DMS114 treated with DMSO at 0.1 percent for 48 hours (cell line): Measurements from ENCODE around the gene P4HTM.
A peak's percentile ranks its signal among the peaks of the same experiment; 100 is the strongest.

Experiments used
- DNase-seq: peaks from one replicate; lab custom pipeline; 2025; ENCODE audit not compliant: unreplicated experiment; lab: John Stamatoyannopoulos, UW

The P4HTM gene, protein sequence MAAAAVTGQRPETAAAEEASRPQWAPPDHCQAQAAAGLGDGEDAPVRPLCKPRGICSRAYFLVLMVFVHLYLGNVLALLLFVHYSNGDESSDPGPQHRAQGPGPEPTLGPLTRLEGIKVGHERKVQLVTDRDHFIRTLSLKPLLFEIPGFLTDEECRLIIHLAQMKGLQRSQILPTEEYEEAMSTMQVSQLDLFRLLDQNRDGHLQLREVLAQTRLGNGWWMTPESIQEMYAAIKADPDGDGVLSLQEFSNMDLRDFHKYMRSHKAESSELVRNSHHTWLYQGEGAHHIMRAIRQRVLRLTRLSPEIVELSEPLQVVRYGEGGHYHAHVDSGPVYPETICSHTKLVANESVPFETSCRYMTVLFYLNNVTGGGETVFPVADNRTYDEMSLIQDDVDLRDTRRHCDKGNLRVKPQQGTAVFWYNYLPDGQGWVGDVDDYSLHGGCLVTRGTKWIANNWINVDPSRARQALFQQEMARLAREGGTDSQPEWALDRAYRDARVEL

DNA sequence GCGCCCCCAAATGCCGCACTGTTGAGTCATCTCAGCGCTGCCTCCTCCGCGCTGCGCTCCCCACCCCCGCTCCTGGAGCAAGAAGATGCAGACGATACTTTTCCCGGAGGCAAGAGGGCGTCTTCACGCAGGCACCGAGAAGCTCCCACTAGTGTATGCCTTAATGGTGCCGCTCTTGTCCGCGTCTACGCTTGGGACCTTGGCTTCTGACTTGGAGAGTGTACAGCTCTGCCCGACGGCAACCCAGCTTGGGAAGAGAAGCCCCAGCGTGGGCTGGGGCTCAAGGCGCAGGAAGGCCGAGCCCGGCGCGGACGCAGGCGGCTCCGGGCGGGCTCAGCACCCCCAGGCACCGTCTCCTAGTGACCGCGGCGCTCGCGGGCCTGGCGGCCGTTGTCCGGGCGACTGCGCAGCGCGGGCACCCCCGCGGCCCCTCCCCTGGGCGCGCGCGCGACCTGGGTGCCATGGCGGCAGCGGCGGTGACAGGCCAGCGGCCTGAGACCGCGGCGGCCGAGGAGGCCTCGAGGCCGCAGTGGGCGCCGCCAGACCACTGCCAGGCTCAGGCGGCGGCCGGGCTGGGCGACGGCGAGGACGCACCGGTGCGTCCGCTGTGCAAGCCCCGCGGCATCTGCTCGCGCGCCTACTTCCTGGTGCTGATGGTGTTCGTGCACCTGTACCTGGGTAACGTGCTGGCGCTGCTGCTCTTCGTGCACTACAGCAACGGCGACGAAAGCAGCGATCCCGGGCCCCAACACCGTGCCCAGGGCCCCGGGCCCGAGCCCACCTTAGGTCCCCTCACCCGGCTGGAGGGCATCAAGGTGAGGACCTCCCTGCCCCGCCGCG, at the start of gene P4HTM:
TSS of gene P4HTM (plus strand) at position 446 of the 840 bp plus-strand sequence. CDS start at position 462, 16 bp downstream.
- DNase-seq: peak; percentile 50

DNA sequence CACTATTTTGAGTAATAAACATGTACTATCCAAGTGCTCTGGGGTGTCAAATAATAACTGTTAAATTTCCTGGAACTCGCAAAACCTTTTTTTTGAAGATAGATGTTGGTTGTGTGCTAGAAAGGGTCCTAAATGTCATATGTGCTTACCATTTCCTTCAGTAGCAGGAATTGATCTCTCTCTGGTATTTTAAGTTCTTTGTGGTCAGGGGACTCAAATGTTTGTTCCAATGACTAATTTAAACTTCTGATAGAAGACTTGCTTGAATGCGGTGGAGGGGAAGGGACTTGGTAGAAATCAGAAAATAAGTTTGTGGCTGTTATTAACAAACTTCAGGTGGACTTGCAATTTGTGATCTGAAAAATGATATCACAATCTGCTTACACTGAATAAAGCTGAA, 44.6 kb upstream of the P4HTM start:
- DNase-seq: no peak

DNA sequence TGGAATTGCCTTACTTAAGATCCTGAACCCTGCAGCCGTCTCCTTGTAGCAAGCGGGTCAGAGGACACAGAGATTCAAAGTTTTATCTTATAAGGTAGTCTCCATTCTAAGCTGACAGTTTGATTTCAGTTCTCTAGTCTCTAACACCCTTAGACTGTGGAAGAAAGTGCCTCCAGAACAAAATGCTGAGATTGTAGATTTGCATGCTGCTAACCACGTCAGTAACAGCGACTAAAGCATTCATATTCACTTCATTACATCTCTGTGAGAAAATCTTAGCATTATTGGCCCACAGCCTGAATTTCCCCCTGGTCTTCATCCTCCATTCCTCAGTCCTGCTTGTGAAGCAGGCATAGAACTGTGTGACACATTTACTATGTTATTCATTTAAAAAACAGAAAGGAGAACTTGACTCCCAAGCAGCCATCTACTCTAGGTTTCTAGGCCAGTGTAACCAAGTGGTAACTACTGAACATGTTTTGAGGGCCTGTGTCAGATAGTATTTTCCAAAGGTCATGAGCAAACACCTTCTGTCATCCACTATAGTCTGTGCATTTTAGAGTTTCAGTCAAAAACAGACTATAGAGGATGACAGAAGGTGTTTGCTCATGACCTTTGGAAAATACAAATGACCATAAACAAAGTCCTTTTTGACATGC, 44.0 kb upstream of the P4HTM start:
- no peak for DNase-seq

DNA sequence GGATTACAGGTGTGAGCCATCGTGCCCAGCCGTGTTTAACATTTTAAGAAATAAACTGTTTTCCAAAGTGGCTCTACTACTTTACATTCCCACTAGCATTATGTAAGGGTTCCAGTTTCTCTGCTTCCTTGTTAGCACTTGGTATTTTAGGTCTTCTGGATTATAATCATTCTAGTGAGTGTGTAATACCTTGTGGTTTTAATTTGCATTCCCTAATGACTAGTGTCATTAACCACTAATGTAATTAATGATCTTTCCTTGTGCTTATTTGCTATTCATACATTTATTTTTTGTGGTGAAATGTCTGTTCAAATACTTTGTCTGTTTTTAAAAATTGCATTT, 40.7 kb upstream of the P4HTM start:
- no peak for DNase-seq

DNA sequence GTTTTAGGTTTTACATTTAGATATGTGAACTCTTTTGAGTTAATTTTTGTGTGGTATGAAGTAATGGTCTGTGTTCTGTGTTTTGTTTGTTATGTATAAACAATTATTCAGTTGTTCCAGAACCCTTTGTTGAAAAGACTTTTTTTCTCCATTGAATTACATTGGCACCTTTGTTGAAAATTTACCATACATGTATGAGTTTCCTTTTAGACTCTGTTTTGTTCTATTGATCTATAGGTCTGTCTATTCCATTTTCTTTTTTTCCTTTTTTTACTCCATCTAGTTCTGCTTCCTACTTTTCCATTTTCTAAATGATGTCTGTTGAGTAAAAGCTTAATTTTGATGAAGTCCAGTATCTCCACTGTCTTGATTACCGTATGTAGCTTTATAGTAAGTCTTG, 40.0 kb upstream of the P4HTM start:
- DNase-seq: no peak

DNA sequence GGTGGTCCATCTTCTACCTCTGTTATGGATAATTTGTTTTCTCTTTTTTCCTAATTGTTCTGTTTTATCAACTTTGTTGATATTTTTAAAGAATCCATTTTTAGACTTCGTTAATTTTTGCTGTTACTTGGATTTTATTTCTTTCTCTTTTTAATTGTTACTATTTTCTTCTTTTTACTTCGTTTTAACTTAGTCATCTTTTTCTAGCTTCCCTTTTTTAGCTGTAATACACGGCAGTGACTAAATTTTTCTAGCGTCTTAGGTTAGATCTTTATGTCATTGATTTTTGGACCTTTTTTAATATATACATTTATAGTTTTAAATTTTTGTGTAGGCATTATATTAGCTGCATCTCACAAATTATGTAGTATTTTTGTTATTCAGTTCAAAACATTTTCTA, 38.3 kb upstream of the P4HTM start:
- no peak for DNase-seq

DNA sequence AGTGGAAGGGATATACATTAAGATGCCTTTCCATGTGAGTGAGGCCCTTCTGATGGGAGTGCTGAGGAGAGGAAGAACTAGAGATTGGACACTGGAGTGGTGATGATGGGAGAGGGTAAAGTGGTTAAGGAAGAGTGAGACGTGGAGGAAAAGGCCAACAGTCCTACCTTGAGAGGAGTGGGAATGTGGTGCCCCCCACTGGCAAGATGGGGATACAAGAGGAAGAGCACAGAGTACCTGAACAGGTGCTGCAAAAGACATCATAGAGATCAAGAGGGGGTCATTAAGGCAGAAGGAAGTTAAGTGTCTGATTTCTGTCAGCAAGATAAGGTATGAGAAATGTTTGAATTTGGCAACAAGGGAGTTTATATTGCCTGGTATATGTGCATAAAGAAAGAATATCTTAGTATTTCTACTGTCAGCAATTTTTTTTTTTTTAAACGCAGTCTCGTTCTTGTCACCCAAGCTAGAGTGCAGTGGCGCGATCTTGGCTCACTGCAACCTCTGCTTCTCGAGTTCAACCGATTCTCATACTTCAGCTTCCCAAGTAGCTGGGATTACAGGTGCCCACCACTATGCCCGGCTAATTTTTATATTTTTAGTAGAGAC, 37.4 kb upstream of the P4HTM start:
- DNase-seq: no peak

DNA sequence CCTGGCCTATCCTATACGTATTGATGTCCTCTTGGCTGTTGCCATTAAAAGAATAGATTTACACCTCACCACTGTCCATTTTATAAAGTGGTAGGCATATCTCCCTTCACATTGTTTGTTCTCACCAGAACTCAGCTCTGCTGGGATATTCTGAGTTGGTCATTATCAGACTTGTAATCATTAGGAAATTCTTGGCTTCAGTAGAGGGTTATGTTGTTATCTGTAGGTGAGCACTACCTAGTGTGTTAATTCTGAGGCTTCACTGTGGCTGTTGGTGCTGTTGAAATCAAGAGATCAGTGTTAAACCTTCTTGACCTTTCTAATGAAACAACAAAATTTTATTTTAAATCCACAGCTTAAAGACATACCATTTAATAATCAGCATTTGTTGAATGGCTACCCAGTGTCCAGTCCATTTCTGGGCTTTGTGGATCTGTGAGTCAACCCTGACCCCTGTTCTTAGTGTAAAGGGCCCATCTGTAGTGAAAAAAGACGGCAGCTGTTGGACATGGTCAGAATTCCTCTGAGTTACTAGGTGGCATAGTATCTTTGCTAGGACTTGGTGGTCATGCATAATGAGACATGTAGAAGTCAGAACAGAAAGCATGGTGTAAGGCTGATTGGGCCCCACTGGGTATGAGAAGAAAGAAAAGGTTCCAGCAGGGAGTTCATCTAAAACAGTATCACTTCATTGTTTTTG, 32.9 kb upstream of the P4HTM start:
- no peak for DNase-seq

DNA sequence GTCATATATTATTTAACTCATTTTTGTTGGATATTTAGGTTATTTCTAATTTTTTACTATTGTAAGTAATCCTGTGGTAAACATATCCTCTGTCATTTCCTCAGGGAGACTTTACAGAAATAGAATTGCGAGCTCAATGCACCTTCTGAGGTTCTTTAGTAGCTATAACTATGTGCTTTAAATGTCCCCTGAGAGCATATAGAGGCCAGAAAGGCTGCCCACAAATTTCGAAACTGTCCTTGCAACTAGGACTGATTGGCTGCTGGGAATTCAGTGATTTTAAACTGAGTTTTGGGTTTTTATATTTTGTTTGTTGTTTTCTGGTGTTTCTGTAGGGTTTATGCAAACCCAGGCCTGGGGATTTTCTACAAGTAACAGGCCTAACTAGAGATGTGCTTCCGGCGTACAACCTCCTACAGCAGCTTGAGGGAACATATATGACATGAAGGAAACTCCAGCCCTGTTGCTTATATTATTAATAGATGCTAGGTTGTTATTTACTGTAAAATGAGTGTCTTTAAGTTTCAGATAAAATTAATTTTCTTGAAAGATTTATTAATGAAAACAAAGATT, 29.1 kb upstream of the P4HTM start:
- DNase-seq: no peak

DNA sequence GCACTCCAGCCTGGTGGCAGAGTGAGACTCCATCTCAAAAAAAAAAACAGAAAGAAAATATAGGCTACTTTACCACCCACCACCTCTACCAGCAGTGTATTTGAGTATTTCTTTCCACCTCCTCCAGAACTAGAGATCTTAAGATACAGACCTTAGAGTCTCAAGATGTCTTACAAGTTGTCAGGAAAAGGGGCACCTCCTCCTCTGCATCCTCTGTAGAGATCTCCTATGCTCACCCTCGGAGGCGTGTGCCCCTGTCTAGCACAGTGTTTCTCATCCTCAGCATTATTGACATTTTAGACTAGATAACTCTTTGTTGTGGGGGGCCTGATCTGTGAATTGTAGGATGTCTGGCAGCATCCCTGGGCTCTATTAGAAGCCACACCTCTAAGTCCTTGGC, 27.7 kb upstream of the P4HTM start:
- DNase-seq: no peak

DNA sequence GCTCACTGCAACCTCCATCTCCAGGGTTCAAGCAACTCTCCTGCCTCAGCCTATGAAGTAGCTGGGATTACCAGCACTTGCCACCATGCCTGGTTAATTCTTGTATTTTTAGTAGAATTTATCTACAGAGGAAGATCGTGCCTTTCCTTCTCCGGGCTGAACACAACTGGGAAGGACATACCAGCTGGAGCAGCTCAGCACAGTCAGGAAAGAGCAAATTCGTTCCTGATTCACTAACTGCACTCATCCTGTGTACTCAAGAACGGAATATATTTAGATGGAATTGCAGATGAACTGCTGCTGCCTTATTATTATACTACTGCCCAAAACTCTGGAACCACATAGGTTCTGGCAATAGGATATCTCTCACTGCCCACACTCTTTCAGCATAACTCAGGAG, 27.1 kb upstream of the P4HTM start:
- no peak for DNase-seq

DNA sequence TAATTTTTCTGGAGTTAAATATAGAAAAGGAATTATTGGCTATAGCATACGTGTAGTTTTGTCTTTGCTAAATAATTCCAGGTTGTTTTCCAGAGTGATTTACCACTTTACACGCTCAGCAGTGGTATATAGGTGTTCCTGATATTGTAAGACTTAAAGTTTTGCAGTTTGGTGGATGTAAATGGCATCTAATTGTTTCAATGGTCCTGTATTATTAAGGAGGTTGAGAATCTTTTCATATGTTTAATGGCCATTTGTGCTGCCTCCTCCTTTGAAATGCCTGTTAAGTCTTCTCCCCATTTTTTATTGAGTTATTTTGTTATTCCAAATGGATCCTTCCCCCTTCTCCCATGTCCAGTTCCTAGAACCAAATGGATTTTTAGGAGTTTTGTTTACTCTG, 26.4 kb upstream of the P4HTM start:
- no peak for DNase-seq

DNA sequence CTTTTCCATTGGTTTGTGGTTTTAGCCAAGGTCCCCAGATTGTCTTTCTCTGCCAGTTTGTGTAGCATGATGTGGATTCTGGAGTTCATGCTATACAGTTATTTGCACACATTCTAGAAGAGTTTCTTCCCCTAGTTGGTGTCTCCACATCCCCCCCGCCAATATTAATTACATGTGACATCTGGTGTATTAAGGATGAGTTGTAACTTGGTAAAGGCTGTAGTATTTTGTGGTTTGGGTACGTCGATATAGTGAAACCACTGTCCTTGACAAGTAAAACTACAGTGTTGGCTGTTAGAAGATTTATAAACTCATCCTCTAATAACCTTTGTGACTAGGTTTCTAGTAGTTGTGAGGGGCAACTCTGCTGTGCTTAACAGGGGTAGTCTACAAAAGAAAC, 23.7 kb upstream of the P4HTM start:
- DNase-seq: no peak

DNA sequence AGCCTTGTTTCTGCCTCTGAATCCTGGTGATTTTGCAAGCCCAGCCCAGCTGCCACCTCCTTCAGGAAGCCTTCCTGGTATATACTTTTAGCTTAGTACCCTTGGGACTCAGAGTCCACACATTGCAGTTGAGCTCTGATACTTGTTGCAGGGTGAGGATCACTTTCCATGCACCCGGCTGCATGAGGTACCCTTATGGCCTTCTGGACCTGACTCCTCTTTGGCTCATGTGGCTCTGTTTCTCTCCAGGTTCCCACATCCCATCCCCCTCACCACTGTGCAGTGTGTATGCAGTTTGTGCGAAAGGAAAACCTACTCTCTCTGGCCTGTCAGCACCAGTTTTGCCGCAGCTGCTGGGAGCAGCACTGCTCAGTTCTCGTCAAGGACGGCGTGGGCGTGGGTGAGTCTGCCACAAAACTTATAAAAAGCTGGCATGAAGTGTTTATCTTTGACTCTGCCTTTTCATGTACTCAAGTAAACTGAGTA, 23.1 kb upstream of the P4HTM start:
- no peak for DNase-seq

DNA sequence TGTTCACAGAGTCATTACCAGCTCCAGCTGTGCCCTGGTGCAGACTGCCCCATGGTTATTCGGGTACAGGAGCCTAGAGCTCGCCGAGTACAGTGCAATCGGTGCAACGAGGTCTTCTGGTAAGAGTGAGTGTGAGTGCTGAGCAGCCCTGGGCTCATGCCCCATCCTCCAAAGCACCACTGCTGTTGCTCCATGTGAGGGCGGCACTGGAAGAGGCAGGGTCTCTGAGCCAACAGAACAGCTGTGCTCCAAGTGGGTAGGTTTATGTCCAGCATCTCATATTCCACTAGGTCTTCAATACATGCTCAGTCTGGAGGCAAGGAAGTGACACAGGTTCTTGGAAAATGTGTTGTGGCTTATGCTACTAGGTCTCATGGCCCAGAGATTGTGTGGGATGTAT, 19.5 kb upstream of the P4HTM start:
- no peak for DNase-seq

DNA sequence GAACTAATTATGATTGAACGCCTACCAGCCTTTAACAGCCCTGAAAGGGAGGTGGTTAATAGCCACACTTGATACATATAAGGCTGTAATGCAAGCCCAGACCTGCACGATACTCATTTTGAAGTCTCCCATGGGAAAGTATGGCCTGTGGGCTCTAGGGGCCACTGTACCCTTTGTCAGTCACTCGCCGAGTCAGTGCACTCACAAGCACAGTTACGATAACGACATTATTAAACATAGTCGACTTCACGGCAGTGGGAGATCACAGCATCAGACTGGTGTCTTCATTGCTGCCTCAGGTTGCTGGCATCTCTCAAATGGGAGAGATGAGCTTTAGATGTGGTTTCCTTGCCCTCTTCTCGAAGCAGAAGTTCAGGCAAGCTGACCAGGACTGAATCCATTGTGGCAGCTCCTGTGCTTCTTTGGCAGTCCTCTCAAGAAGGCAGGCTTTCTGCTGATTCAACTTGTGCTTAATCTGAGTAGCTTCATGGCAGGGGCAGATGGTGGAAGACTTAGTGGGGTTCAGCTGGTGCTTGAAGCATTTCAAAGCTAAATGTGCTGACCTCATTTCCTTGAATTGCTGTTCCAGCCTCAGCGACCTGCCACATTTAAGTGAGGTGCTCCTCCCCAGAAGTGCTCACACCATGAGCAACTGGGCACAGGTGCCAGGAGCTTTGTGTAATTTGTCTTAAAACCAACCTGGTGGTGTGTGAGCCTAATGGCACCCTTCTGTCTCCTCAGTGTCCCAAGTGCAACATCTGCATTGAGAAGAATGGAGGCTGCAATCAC, 15.8 kb upstream of the P4HTM start:
- no peak for DNase-seq

DNA sequence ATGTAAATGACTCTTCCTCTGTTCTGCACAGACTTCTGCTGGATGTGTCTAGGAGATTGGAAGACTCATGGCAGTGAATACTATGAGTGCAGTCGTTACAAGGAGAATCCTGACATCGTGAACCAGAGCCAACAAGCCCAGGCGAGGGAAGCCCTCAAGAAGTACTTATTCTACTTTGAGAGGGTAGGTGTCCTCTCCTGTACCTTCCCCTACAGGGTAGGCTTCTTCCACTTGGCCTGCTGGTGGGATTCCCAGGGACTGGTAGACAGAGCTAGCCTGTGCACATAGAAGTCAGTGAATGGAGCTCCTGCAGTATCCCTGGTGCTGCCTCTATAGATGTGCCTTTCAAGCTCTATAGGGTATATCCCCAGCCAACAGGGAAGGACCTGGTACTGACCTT, 10.6 kb upstream of the P4HTM start:
- no peak for DNase-seq

DNA sequence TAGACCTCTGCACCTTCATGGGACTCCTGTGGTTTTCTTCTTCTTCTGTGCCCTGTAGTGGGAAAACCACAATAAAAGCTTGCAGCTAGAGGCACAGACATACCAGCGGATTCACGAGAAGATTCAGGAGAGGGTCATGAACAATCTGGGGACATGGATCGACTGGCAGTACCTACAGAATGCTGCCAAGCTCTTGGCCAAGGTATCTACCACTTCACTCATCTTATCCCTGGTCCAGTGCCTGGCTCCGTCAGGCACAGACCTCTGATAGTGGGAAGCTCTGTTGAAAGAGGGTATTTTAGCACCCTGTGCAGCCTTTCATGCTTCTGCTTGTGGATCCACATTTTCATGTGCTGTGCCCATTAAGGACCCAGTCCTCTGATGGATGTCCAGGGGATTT, 9.7 kb upstream of the P4HTM start:
- DNase-seq: no peak

DNA sequence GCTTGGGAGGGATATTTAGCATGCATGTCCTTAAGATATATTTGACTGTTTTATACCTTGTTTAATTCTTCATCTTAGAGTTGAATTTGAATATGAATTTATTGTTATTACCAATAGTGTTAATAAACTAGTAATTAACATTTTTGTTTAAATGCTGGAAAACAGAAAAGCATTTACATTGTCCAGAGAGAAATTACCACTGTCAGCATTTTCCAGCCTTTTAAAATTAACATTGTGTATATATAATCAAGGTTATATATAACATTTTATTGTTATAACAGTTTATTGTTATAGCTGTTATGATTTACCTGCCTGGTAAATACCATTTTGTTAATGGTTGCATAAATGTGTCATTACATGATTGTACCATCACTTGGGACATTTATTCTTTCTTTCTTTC, 8.0 kb upstream of the P4HTM start:
- DNase-seq: no peak
